Neuronal stem cell (in vitro differentiated cells): Measurements from ENCODE around the gene TRAF1.

Source experiments
- DNase-seq: peaks from one replicate; pipeline ENCODE4 v3.0.0-alpha.2; 2013; ENCODE audit warnings: low spot score
- H2AFZ ChIP-seq: one replicate; pipeline ENCODE4 v1.6.1; 2013; ENCODE audit warnings: mild to moderate bottlenecking, low read length, inconsistent platforms
- H2AK5ac ChIP-seq: 2 replicates; pipeline ENCODE4 v1.6.1; 2013; ENCODE audit warnings: low read depth, mild to moderate bottlenecking, inconsistent platforms, low read length, moderate library complexity, mixed read lengths
- H2BK120ac ChIP-seq: 2 replicates; pipeline ENCODE4 v1.6.1; 2013; ENCODE audit warnings: low read depth, mild to moderate bottlenecking, inconsistent platforms, low read length, moderate library complexity, mixed read lengths
- H2BK12ac ChIP-seq: one replicate; pipeline ENCODE4 v1.6.1; 2013; ENCODE audit warnings: low read length, inconsistent platforms
- H2BK15ac ChIP-seq: 2 replicates; pipeline ENCODE4 v1.6.1; 2013; ENCODE audit warnings: mild to moderate bottlenecking, low read length, inconsistent platforms, mixed read lengths
- H2BK5ac ChIP-seq: one replicate; pipeline ENCODE4 v1.6.1; 2013; ENCODE audit warnings: inconsistent platforms, mild to moderate bottlenecking, low read length, moderate library complexity
- H3K14ac ChIP-seq: one replicate; pipeline ENCODE4 v1.6.1; 2013; ENCODE audit warnings: low read length, inconsistent platforms
- H3K18ac ChIP-seq: 2 replicates; pipeline ENCODE4 v1.6.1; 2013; ENCODE audit warnings: low read length, inconsistent platforms
- H3K23ac ChIP-seq: 2 replicates; pipeline ENCODE4 v1.6.1; 2013; ENCODE audit warnings: low read depth, mild to moderate bottlenecking, mixed read lengths, low read length, inconsistent platforms; ENCODE audit not compliant: poor library complexity
- H3K27ac ChIP-seq: replicated peaks from 3 replicates; pipeline ENCODE4 v1.5.1; 2013; ENCODE audit warnings: low read length, inconsistent platforms
- H3K27me3 ChIP-seq, 3 experiments: 2 replicates each; pipeline ENCODE4 v1.6.1; 2013; ENCODE audit warnings: low read length in 3 of 3, mild to moderate bottlenecking in 2 of 3, inconsistent platforms in 1 of 3, low read depth in 1 of 3, mixed read lengths in 1 of 3, moderate library complexity in 1 of 3; ENCODE audit not compliant: control insufficient read depth in 3 of 3, insufficient read depth in 3 of 3
- H3K36me3 ChIP-seq, 2 donors: replicated peaks in 1 of 2; 2 replicates each; pipeline ENCODE4 v1.6.1; 2013; ENCODE audit warnings: low read length in 2 of 2; ENCODE audit not compliant: control insufficient read depth in 2 of 2, insufficient read depth in 2 of 2
- H3K4ac ChIP-seq: 2 replicates; pipeline ENCODE4 v1.6.1; 2013; ENCODE audit warnings: inconsistent platforms, mild to moderate bottlenecking, low read length, moderate library complexity
- H3K4me1 ChIP-seq, 2 donors: 1 replicate in 1 of 2; 2 replicates in 1 of 2; pipeline ENCODE4 v1.6.1; 2013; ENCODE audit warnings: low read length in 2 of 2, low read depth in 1 of 2; ENCODE audit not compliant: control insufficient read depth in 2 of 2, insufficient read depth in 1 of 2
- H3K4me2 ChIP-seq: one replicate; pipeline ENCODE4 v1.6.1; 2013; ENCODE audit warnings: mild to moderate bottlenecking, low read length, inconsistent platforms; ENCODE audit not compliant: insufficient read depth, poor library complexity, severe bottlenecking
- H3K4me3 ChIP-seq, 2 donors: 2 replicates each; pipeline ENCODE4 v1.5.1; 2013; ENCODE audit warnings: low read length in 2 of 2, mild to moderate bottlenecking in 2 of 2, inconsistent platforms in 1 of 2, moderate library complexity in 1 of 2
- H3K79me1 ChIP-seq: one replicate; pipeline ENCODE4 v1.6.1; 2013; ENCODE audit warnings: low read depth, mild to moderate bottlenecking, inconsistent platforms, low read length, moderate library complexity
- H3K9ac ChIP-seq: one replicate; pipeline ENCODE4 v1.6.1; 2013; ENCODE audit warnings: mild to moderate bottlenecking, low read depth, low read length, inconsistent platforms; ENCODE audit not compliant: poor library complexity
- H3K9me3 ChIP-seq, 2 donors: replicated peaks in 1 of 2; 2 replicates each; pipeline versions ENCODE3 to v1.6.1; 2013; ENCODE audit warnings: low read length in 2 of 2, mild to moderate bottlenecking in 2 of 2, inconsistent platforms in 1 of 2, low read depth in 1 of 2, mixed read lengths in 1 of 2, moderate library complexity in 1 of 2; ENCODE audit not compliant: control insufficient read depth in 2 of 2, insufficient read depth in 1 of 2
- H4K8ac ChIP-seq: one replicate; pipeline ENCODE4 v1.6.1; 2013; ENCODE audit warnings: low read depth, mild to moderate bottlenecking, inconsistent platforms, low read length, moderate library complexity
- H4K91ac ChIP-seq: one replicate; pipeline ENCODE4 v1.6.1; 2013; ENCODE audit warnings: low read length, low read depth, mild to moderate bottlenecking, inconsistent platforms; ENCODE audit not compliant: poor library complexity
- WGBS, 2 donors: extraction: QIAGEN DNeasy Blood & Tissue Kit; methylation state at CpG; one replicate each; pipeline ENCODE4 v1.1.7; 2013; ENCODE audit warnings: missing lambda C conversion rate in 2 of 2, mixed read lengths in 1 of 2; ENCODE audit not compliant: insufficient read length in 2 of 2, insufficient replicate concordance in 1 of 2; ENCODE audit errors: extremely low coverage in 2 of 2; 5-methylcytosine and 5-hydroxymethylcytosine counted together

The TRAF1 gene

GRCh38 chr9:120865809-120866208 is 60.8 kb downstream of the TRAF1 start:
- Histone ChIP-seq H3K4ac (no peak overlapping the region), H3K27me3 (no peaks in the 10 kb centered on the region), H3K23ac (no peak overlapping the region), H3K36me3 (peaks cover 23 to 92% of the 10 kb centered on the region in 2 donors), H2AK5ac (no peak overlapping the region), H3K18ac (no peak overlapping the region), H3K4me1 (peaks cover 0 to 6% of the 10 kb centered on the region in 2 donors), H2BK15ac (no peak overlapping the region), H3K14ac (no peak overlapping the region), H2BK12ac (no peak overlapping the region), H3K27ac (no peak overlapping the region), H3K9me3 (no peaks in the 10 kb centered on the region), H3K9ac (no peak overlapping the region), H3K79me1 (peaks cover 1% of the 10 kb centered on the region), H4K91ac (no peak overlapping the region), H2AFZ (no peak overlapping the region), H2BK5ac (no peak overlapping the region), H2BK120ac (no peak overlapping the region), H4K8ac (no peak overlapping the region), H3K4me2 (no peak overlapping the region), H3K4me3 (no peak overlapping the region)
- no CpG with 5 or more reads among the region's 5 CpGs for WGBS, 2 donors
- no peak for DNase-seq

- Histone ChIP-seq H3K4ac (no peak overlapping the region), H3K4me1 (peaks cover 0 to 6% of the 10 kb centered on the region in 2 donors), H2AFZ (no peak overlapping the region), H3K14ac (no peak overlapping the region), H3K27ac (no peak overlapping the region), H2AK5ac (no peak overlapping the region), H3K23ac (peak overlapping the region; percentile 32), H3K27me3 (no peaks in the 10 kb centered on the region), H3K9me3 (no peaks in the 10 kb centered on the region), H3K9ac (peak overlapping the region; percentile 47), H4K8ac (no peak overlapping the region), H4K91ac (no peak overlapping the region), H3K4me3 (no peak overlapping the region), H2BK120ac (no peak overlapping the region), H2BK12ac (no peak overlapping the region), H3K4me2 (no peak overlapping the region), H3K18ac (no peak overlapping the region), H2BK5ac (no peak overlapping the region), H2BK15ac (no peak overlapping the region), H3K79me1 (peaks cover 1% of the 10 kb centered on the region), H3K36me3 (peaks cover 26 to 92% of the 10 kb centered on the region in 2 donors)
- WGBS, 2 donors = no CpG with 5 or more reads among the region's 5 CpGs
- no peak for DNase-seq
These were observed 61.4 kb downstream of the TRAF1 start for GRCh38 chr9:120865176-120865575.

- no peak overlapping the region for H3K23ac ChIP-seq
- no peak overlapping the region for H3K27ac ChIP-seq
- no CpG with 5 or more reads among the region's 5 CpGs for WGBS, 2 donors
- H3K27me3 ChIP-seq = no peaks in the 10 kb centered on the region
- H3K4me2 ChIP-seq = no peak overlapping the region
- no peak overlapping the region for H2BK5ac ChIP-seq
- H4K8ac ChIP-seq = no peak overlapping the region
- no peak overlapping the region for H2AK5ac ChIP-seq
- no peak for DNase-seq
- no peak overlapping the region for H2BK12ac ChIP-seq
- peaks cover 1% of the 10 kb centered on the region for H3K79me1 ChIP-seq
- no peaks in the 10 kb centered on the region for H3K9me3 ChIP-seq
- H3K18ac ChIP-seq = no peak overlapping the region
- no peak overlapping the region for H2AFZ ChIP-seq
- H3K14ac ChIP-seq = no peak overlapping the region
- no peak overlapping the region for H3K4me3 ChIP-seq
- H3K4ac ChIP-seq = no peak overlapping the region
- H4K91ac ChIP-seq = no peak overlapping the region
- no peak overlapping the region for H2BK120ac ChIP-seq
- peaks cover 30 to 92% of the 10 kb centered on the region in 2 donors for H3K36me3 ChIP-seq
- no peak overlapping the region for H2BK15ac ChIP-seq
- no peak overlapping the region for H3K9ac ChIP-seq
- H3K4me1 ChIP-seq = peaks cover 0 to 6% of the 10 kb centered on the region in 2 donors
These were observed 61.9 kb downstream of the TRAF1 start for GRCh38 chr9:120864719-120865118.

GRCh38 chr9:120863833-120864232 is 62.8 kb downstream of the TRAF1 start:
- Histone ChIP-seq H3K14ac (no peak overlapping the region), H3K36me3 (peaks cover 30 to 90% of the 10 kb centered on the region in 2 donors), H2BK120ac (no peak overlapping the region), H3K4ac (no peak overlapping the region), H2AFZ (no peak overlapping the region), H3K4me2 (no peak overlapping the region), H3K9ac (no peak overlapping the region), H4K91ac (no peak overlapping the region), H3K27ac (no peak overlapping the region), H2AK5ac (no peak overlapping the region), H3K18ac (no peak overlapping the region), H3K9me3 (no peaks in the 10 kb centered on the region), H3K4me1 (peaks cover 0 to 4% of the 10 kb centered on the region in 2 donors), H2BK5ac (no peak overlapping the region), H3K23ac (no peak overlapping the region), H3K27me3 (no peaks in the 10 kb centered on the region), H3K79me1 (peaks cover 1% of the 10 kb centered on the region), H3K4me3 (no peak overlapping the region), H2BK15ac (no peak overlapping the region), H4K8ac (no peak overlapping the region), H2BK12ac (no peak overlapping the region)
- no CpG with 5 or more reads among the region's 7 CpGs for WGBS, 2 donors
- DNase-seq = no peak
